ENCODE results near the gene NKX1-2.

- TF ChIP-seq EZH2 (optimal IDR thresholded peaks at IDR 0.05; ENCODE audit: low read depth, low read length) (no peak), CTCF (IDR thresholded peaks at IDR 0.05; ENCODE audit: low read length) (no peak), EZH2phosphoT487 (IDR thresholded peaks at IDR 0.05; ENCODE audit: low read length) (no peak)
Observed at GRCh38 chr10:124458889-124459288, 9.1 kb upstream of the NKX1-2 start.
